Breast epithelium (tissue), 3 donors: ENCODE results near the gene IQGAP2.

Source experiments
- POLR2A ChIP-seq: fragments of 450-650 bp; IDR thresholded peaks from one replicate; pipeline ENCODE4 v1.6.1; 2016; ENCODE audit warnings: antibody characterized with exemption, mild to moderate bottlenecking, moderate library complexity
- POLR2AphosphoS5 ChIP-seq, 3 donors: sonication (generic); formaldehyde crosslinking; IDR thresholded peaks; one replicate each; pipeline ENCODE4 v1.6.1; 2017; ENCODE audit warnings: antibody characterized with exemption in 3 of 3
- TF ChIP-seq, protein P1 (sequence below), 3 donors: fragments of 450-650 bp; IDR thresholded peaks; one replicate each; pipeline ENCODE4 v1.5.1; 2016 to 2017; ENCODE audit warnings: antibody characterized with exemption in 3 of 3, mild to moderate bottlenecking in 3 of 3, moderate library complexity in 3 of 3

DNA sequence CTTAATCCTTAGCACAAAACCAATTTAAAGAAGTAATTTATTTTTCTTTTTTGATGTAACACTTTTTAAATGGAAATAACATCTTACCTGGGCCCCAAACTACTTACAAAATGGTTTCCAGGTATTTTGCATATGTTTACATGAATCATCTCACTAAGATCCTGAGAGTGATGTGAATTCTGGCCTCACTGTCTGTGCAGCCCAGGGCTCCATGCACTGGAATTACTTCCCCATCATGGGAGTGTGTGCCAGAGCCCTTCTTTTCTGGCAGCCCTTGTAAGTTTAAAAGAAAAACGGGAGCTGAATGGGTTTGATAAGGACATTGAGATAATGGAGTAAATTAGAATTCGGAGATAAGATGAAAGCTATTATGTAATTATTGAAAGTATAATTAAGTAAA lies 300.6 kb downstream of the IQGAP2 start:
- TF ChIP-seq, protein P1, sequence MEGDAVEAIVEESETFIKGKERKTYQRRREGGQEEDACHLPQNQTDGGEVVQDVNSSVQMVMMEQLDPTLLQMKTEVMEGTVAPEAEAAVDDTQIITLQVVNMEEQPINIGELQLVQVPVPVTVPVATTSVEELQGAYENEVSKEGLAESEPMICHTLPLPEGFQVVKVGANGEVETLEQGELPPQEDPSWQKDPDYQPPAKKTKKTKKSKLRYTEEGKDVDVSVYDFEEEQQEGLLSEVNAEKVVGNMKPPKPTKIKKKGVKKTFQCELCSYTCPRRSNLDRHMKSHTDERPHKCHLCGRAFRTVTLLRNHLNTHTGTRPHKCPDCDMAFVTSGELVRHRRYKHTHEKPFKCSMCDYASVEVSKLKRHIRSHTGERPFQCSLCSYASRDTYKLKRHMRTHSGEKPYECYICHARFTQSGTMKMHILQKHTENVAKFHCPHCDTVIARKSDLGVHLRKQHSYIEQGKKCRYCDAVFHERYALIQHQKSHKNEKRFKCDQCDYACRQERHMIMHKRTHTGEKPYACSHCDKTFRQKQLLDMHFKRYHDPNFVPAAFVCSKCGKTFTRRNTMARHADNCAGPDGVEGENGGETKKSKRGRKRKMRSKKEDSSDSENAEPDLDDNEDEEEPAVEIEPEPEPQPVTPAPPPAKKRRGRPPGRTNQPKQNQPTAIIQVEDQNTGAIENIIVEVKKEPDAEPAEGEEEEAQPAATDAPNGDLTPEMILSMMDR (IDR thresholded peaks at IDR 0.05) = no peak
- TF ChIP-seq POLR2A (no peak), POLR2AphosphoS5 (IDR thresholded peaks at IDR 0.05) (no peak)
